SK-N-SH treated with all-trans-retinoic acid at 6 μM for 48 hours (cell line): ENCODE data around the gene WDR12.
"Not testable (repeated sequence)": the region's sequence is repeated elsewhere in the genome, so short reads cannot be mapped to it uniquely, and the experiment has no call there.

Source experiments
- ATAC-seq: fragments of 200-7000 bp; cut with Tn5 transposase; 3 replicates; pipeline ENCODE4 v1.9.1; 2020; ENCODE audit warnings: mild to moderate bottlenecking, moderate library complexity
- BACH2 ChIP-seq: fragments of 250-450 bp; sonication (Bioruptor Pico); IDR thresholded peaks from 2 replicates; pipeline ENCODE4 v1.9.0; 2021; ENCODE audit warnings: mild to moderate bottlenecking, borderline replicate concordance
- ESRRG ChIP-seq: fragments of 250-450 bp; sonication (Bioruptor Pico); IDR thresholded peaks from 2 replicates; pipeline ENCODE4 v1.6.1; 2021; ENCODE audit warnings: mild to moderate bottlenecking
- GLIS3 ChIP-seq: fragments of 250-450 bp; sonication (Bioruptor Pico); IDR thresholded peaks from 2 replicates; pipeline ENCODE4 v1.5.0; 2020; ENCODE audit warnings: mild to moderate bottlenecking, moderate library complexity
- OSR1 ChIP-seq: fragments of 250-450 bp; sonication (Bioruptor Pico); IDR thresholded peaks from 2 replicates; pipeline ENCODE4 v1.8.0; 2022; ENCODE audit warnings: moderate library complexity, mild to moderate bottlenecking, inconsistent platforms
- PPARA ChIP-seq: fragments of 250-450 bp; sonication (Bioruptor Pico); IDR thresholded peaks from 2 replicates; pipeline ENCODE4 v1.5.0; 2020; ENCODE audit warnings: mild to moderate bottlenecking, borderline replicate concordance
- SNAI2 ChIP-seq: fragments of 250-450 bp; sonication (Bioruptor Pico); IDR thresholded peaks from 2 replicates; pipeline ENCODE4 v1.5.0; 2020; ENCODE audit warnings: mild to moderate bottlenecking, moderate library complexity
- TCF4 ChIP-seq: fragments of 250-450 bp; sonication (Bioruptor Pico); IDR thresholded peaks from 2 replicates; pipeline ENCODE4 v1.8.0; 2021; ENCODE audit warnings: mild to moderate bottlenecking, moderate library complexity, borderline replicate concordance
- TOX ChIP-seq: fragments of 250-450 bp; sonication (Bioruptor Pico); IDR thresholded peaks from 2 replicates; pipeline ENCODE4 v1.8.0; 2021; ENCODE audit warnings: mild to moderate bottlenecking, moderate library complexity, borderline replicate concordance
- ZC3H10 ChIP-seq: fragments of 250-450 bp; sonication (Bioruptor Pico); IDR thresholded peaks from 2 replicates; pipeline ENCODE4 v1.5.1; 2021; ENCODE audit warnings: mild to moderate bottlenecking, moderate library complexity
- ZFP3 ChIP-seq: fragments of 250-450 bp; sonication (Bioruptor Pico); IDR thresholded peaks from 2 replicates; pipeline ENCODE4 v1.5.0; 2020; ENCODE audit warnings: mild to moderate bottlenecking, moderate library complexity
- ZFP30 ChIP-seq: fragments of 450-650 bp; formaldehyde crosslinking; IDR thresholded peaks from 2 replicates; pipeline ENCODE4 v1.5.0; 2022; ENCODE audit warnings: mild to moderate bottlenecking, moderate library complexity
- ZNF565 ChIP-seq: fragments of 450-650 bp; formaldehyde crosslinking; conservative IDR thresholded peaks from 2 replicates; pipeline ENCODE4 v1.5.0; 2020; ENCODE audit warnings: low read depth, mild to moderate bottlenecking, moderate library complexity
- ZNF70 ChIP-seq: fragments of 450-650 bp; formaldehyde crosslinking; IDR thresholded peaks from 2 replicates; pipeline ENCODE4 v1.5.0; 2020; ENCODE audit warnings: mild to moderate bottlenecking, moderate library complexity
- ZNF8 ChIP-seq: fragments of 450-650 bp; formaldehyde crosslinking; IDR thresholded peaks from 2 replicates; pipeline ENCODE4 v1.5.0; 2020; ENCODE audit warnings: mild to moderate bottlenecking, moderate library complexity
- TF ChIP-seq, protein P1 (sequence below): fragments of 250-450 bp; sonication (Bioruptor Pico); IDR thresholded peaks from 2 replicates; pipeline ENCODE4 v1.5.1; 2021; ENCODE audit warnings: mild to moderate bottlenecking, moderate library complexity
- TF ChIP-seq, protein P2 (sequence below): fragments of 250-450 bp; sonication (Bioruptor Pico); IDR thresholded peaks from 2 replicates; pipeline ENCODE4 v1.8.0; 2020; ENCODE audit warnings: mild to moderate bottlenecking, moderate library complexity, borderline replicate concordance

Gene WDR12

DNA sequence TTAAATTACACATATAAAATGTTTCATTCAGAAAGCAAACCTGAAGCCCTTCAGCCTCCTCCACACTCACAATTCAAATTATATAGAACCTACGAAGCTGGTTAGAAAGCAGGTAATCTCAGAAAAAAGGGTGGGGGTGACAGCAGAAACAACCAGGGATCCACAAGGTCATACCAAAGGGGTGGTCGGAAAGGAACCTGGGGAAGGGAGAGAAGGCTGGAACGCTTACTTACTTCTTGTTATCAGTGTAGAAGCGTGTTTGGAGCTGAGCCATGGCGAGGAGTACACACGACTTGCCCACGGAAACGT is 316 bp downstream of the WDR12 start:
- TF ChIP-seq OSR1, result no peak
- TF ChIP-seq TOX, result no peak
- TF ChIP-seq ESRRG (CRISPR knock-in tag), result no peak
- no peak for TF ChIP-seq GLIS3
- TF ChIP-seq ZC3H10 (CRISPR knock-in tag), result no peak
- no peak for TF ChIP-seq ZNF565
- TF ChIP-seq ZFP3, result no peak
- peak; percentile 31 for ATAC-seq

DNA sequence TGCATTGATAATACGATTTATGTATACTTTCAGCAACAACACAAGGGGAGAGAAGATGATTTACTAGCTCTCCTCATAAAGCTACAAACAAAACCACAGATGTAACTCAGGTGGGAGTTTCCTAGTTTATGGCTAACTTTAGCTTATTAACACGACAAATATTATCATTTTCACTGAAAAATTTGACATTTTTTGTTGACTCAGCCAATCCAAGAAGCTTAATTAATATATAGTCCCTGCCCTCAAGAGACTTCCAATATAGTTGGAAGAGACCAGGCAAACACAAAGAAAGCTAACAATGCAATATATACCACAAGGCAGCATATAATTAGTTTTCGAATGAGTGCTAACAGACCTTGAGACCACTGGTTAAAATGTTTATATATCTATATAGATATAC is 775 bp downstream of the WDR12 start:
- TF ChIP-seq, protein P1, sequence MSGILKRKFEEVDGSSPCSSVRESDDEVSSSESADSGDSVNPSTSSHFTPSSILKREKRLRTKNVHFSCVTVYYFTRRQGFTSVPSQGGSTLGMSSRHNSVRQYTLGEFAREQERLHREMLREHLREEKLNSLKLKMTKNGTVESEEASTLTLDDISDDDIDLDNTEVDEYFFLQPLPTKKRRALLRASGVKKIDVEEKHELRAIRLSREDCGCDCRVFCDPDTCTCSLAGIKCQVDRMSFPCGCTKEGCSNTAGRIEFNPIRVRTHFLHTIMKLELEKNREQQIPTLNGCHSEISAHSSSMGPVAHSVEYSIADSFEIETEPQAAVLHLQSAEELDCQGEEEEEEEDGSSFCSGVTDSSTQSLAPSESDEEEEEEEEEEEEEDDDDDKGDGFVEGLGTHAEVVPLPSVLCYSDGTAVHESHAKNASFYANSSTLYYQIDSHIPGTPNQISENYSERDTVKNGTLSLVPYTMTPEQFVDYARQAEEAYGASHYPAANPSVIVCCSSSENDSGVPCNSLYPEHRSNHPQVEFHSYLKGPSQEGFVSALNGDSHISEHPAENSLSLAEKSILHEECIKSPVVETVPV (CRISPR knock-in tag), result no peak
- no peak for ATAC-seq

DNA sequence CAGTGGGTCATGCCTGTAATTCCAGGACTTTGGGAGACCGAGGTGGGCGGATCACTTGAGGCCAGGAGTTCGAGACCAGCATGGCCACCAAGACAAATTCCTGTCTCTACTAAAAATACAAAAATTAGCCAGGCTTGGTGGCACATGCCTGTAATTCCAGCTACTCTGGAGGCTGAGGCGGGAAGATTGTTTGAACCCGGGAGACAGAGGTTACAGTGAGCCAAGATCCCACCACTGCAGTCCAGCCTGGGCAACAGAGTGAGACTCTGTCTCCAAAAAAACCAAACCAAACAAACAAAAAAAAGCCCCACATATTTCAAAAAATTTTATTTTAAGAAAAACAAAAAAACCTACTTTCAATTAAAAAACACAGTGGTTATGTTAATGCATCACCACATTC is 1.2 kb downstream of the WDR12 start:
- not testable (repeated sequence) for ATAC-seq

DNA sequence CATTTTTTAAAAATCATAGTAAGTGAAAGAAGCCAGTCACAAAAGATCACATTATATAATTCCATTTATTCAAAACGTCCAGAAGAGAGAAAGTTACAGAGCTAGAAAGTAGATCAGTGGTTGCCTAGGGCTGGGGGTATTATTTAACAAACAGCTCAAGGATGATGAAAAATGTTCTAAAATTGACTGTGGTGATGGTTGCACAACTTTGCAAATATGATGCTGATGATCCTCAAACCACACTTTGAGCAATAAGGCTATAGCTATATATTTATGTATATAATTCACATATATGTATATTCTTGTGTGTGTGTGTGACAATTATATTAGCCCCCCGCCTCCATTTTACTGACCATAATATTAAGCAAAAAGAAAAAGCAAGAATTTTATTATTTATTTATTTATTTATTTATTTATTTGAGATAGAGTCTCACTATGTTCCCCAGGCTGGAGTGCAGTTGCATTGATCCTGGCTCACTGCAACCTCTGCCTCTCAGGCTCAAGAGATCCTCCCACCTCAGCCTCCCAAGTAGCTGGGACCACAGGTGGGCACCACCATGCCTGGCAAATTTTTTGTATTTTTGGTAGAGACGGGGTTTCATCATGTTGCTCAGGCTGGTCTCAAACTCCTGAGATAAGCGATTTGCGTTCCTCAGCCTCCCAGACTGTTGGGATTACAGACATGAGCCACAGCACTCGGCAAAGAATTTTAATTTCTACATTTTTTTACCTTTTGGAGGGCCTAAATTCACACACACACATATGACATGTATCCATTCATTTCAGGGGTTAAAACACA is 1.9 kb downstream of the WDR12 start:
- ATAC-seq, result no peak
- TF ChIP-seq, protein P2, sequence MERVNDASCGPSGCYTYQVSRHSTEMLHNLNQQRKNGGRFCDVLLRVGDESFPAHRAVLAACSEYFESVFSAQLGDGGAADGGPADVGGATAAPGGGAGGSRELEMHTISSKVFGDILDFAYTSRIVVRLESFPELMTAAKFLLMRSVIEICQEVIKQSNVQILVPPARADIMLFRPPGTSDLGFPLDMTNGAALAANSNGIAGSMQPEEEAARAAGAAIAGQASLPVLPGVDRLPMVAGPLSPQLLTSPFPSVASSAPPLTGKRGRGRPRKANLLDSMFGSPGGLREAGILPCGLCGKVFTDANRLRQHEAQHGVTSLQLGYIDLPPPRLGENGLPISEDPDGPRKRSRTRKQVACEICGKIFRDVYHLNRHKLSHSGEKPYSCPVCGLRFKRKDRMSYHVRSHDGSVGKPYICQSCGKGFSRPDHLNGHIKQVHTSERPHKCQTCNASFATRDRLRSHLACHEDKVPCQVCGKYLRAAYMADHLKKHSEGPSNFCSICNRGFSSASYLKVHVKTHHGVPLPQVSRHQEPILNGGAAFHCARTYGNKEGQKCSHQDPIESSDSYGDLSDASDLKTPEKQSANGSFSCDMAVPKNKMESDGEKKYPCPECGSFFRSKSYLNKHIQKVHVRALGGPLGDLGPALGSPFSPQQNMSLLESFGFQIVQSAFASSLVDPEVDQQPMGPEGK (CRISPR knock-in tag), result no peak
- TF ChIP-seq PPARA (CRISPR knock-in tag) (no peak), SNAI2 (CRISPR knock-in tag) (no peak), ESRRG (CRISPR knock-in tag) (no peak), TOX (no peak), ZNF70 (CRISPR knock-in tag) (no peak), ZFP30 (CRISPR knock-in tag) (no peak), ZFP3 (no peak)

DNA sequence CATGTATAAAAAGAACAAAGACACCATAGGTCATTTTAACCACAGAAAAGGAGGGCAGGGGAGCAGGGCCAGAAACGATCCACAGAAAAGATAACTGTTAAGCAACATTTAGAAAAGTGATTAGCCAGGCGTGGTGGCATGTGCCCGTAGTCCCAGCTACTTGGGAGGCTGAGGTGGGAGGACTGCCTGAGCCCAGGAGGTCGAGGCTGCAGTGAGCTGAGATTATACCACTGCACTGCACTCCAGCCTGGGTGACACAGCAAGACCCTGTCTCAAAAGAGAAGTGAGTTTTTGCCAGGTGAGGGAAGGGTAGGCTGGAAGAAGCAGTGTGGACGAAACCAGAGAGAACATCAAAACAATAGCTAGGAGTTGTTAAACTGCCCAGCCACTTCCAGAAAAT is 3.3 kb downstream of the WDR12 start:
- TF ChIP-seq ZC3H10 (CRISPR knock-in tag), result no peak
- no peak for TF ChIP-seq TOX
- no peak for TF ChIP-seq ZNF70 (CRISPR knock-in tag)
- TF ChIP-seq TCF4 (CRISPR knock-in tag), result no peak
- TF ChIP-seq ZNF565, result no peak
- TF ChIP-seq ZFP30 (CRISPR knock-in tag), result no peak
- no peak for TF ChIP-seq ZNF8
- TF ChIP-seq, protein P2 (CRISPR knock-in tag), result no peak
- TF ChIP-seq BACH2, result no peak
- no peak for ATAC-seq

DNA sequence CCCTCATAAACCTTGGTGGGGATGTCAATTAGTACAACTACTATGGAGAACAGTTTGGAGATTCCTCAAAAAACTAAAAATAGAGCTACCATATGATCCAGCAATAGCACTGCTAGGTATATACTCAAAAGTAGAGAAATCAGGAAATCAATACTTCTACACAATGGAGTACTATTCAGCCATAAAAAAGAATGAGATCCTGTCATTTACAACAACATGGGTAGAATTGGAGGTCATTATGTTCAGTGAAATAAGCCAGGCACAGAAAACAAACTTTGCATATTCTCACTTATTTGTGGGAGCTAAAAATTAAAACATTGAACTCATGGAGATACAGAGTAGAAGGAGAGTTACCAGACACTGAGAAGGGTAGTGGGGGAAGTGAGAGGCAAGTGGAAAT is 6.0 kb downstream of the WDR12 start:
- not testable (repeated sequence) for ATAC-seq

DNA sequence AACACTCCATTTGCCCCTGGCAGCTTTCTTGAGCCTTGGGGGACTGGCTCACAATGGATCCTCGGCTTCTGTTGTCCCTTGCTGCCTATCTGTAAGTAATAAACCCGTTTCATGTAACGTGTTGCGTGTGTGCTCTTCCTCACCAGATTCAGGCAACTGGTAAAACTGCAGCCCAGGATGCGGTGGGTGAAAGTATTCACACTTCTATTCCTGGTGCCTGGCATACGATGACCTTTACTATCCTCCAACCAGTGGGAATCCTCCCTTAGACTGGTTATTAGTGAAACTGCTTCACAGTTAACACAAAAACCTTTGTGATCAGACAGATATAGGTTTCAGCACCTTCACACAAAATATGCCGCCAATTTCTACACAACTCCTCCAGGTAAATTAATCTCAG is 26.3 kb downstream of the WDR12 start:
- TF ChIP-seq OSR1 (no peak), TOX (no peak)
- TF ChIP-seq, protein P1 (CRISPR knock-in tag), result no peak
- no peak for ATAC-seq
